ENCODE results near the gene CHMP4A. TPM values are rescaled to one million over a fixed set of nuclear protein-coding genes. Genes with fewer than 3 reads are reported as not detected.
A peak's percentile ranks its signal among the peaks of the same experiment; 100 is the strongest.

Gene CHMP4A
- total RNA-seq, 2 donors from 2014 or later, result 105 to 119 TPM

GRCh38 chr14:24183014-24183481 lies 30.2 kb downstream of the CHMP4A start:
- ATAC-seq (replicated peaks in 1 of 2) (no peak), DNase-seq (no peak)
- H3K36me3 Mint-ChIP-seq (ENCODE audit: insufficient read depth in 2 of 2), result peaks cover 1 to 4% of the 10 kb centered on the region in 2 donors
- no peak overlapping the region for H3K27ac Mint-ChIP-seq
- H3K4me3 Mint-ChIP-seq, result no peak overlapping the region
- no peaks in the 10 kb centered on the region for H3K27me3 Mint-ChIP-seq (ENCODE audit: low read depth)
- H3K9me3 Mint-ChIP-seq, result no peaks in the 10 kb centered on the region
- peaks cover 12% of the 10 kb centered on the region for H3K4me1 Mint-ChIP-seq (ENCODE audit: low read depth)

GRCh38 chr14:24182110-24182882 lies 31.0 kb downstream of the CHMP4A start:
- Mint-ChIP-seq H3K4me3 (no peak overlapping the region), H3K36me3 (ENCODE audit: insufficient read depth in 2 of 2) (peaks cover 1 to 4% of the 10 kb centered on the region in 2 donors), H3K27ac (peak overlapping the region; percentile 7), H3K27me3 (ENCODE audit: low read depth) (no peaks in the 10 kb centered on the region), H3K4me1 (ENCODE audit: low read depth) (peaks cover 4% of the 10 kb centered on the region), H3K9me3 (no peaks in the 10 kb centered on the region)
- DNase-seq, result no peak
- ATAC-seq (replicated peaks in 1 of 2), result no peak

GRCh38 chr14:24181371-24182077 lies 31.8 kb downstream of the CHMP4A start:
- ATAC-seq (replicated peaks in 1 of 2) (peak in 1 of 2 donors; percentile 8), DNase-seq (no peak)
- no peak overlapping the region for H3K4me3 Mint-ChIP-seq
- no peaks in the 10 kb centered on the region for H3K27me3 Mint-ChIP-seq (ENCODE audit: low read depth)
- no peaks in the 10 kb centered on the region for H3K4me1 Mint-ChIP-seq (ENCODE audit: low read depth)
- peaks cover 1 to 4% of the 10 kb centered on the region in 2 donors for H3K36me3 Mint-ChIP-seq (ENCODE audit: insufficient read depth in 2 of 2)
- no peaks in the 10 kb centered on the region for H3K9me3 Mint-ChIP-seq
- H3K27ac Mint-ChIP-seq, result peak overlapping the region; percentile 7

- H3K27me3 Mint-ChIP-seq (ENCODE audit: low read depth), result no peaks in the 10 kb centered on the region
- peaks cover 1 to 4% of the 10 kb centered on the region in 2 donors for H3K36me3 Mint-ChIP-seq (ENCODE audit: insufficient read depth in 2 of 2)
- peak in 1 of 2 donors; percentile 3 for ATAC-seq (replicated peaks in 1 of 2)
- no peaks in the 10 kb centered on the region for H3K9me3 Mint-ChIP-seq
- H3K4me3 Mint-ChIP-seq, result no peak overlapping the region
- H3K4me1 Mint-ChIP-seq (ENCODE audit: low read depth), result no peaks in the 10 kb centered on the region
- H3K27ac Mint-ChIP-seq, result peak overlapping the region; percentile 72
- no peak for DNase-seq
Observed at GRCh38 chr14:24179961-24180796, 33.1 kb downstream of the CHMP4A start.

GRCh38 chr14:24179294-24179960 lies 33.9 kb downstream of the CHMP4A start:
- Mint-ChIP-seq H3K36me3 (ENCODE audit: insufficient read depth in 2 of 2) (peaks cover 1 to 4% of the 10 kb centered on the region in 2 donors), H3K9me3 (no peaks in the 10 kb centered on the region), H3K27ac (no peak overlapping the region)

GRCh38 chr14:24178399-24179178 lies 34.7 kb downstream of the CHMP4A start:
- DNase-seq (no peak), ATAC-seq (replicated peaks in 1 of 2) (no peak)
- Mint-ChIP-seq H3K36me3 (ENCODE audit: insufficient read depth in 2 of 2) (peaks cover 1 to 4% of the 10 kb centered on the region in 2 donors), H3K4me1 (ENCODE audit: low read depth) (no peaks in the 10 kb centered on the region), H3K9me3 (no peaks in the 10 kb centered on the region), H3K27me3 (ENCODE audit: low read depth) (no peaks in the 10 kb centered on the region), H3K27ac (no peak overlapping the region), H3K4me3 (no peak overlapping the region)

More at GRCh38 chr14:24179294-24179960, 33.9 kb downstream of the CHMP4A start:
- Mint-ChIP-seq H3K27me3 (ENCODE audit: low read depth) (no peaks in the 10 kb centered on the region), H3K4me1 (ENCODE audit: low read depth) (no peaks in the 10 kb centered on the region), H3K4me3 (no peak overlapping the region)
- no peak for ATAC-seq (replicated peaks in 1 of 2)
- DNase-seq, result no peak

- no peaks in the 10 kb centered on the region for H3K9me3 Mint-ChIP-seq
- no peaks in the 10 kb centered on the region for H3K4me1 Mint-ChIP-seq (ENCODE audit: low read depth)
- ATAC-seq (replicated peaks in 1 of 2) (no peak), DNase-seq (no peak)
- H3K36me3 Mint-ChIP-seq (ENCODE audit: insufficient read depth in 2 of 2), result peaks cover 1 to 4% of the 10 kb centered on the region in 2 donors
- no peak overlapping the region for H3K4me3 Mint-ChIP-seq
- H3K27me3 Mint-ChIP-seq (ENCODE audit: low read depth), result no peaks in the 10 kb centered on the region
- no peak overlapping the region for H3K27ac Mint-ChIP-seq
Observed at GRCh38 chr14:24177891-24178290, 35.4 kb downstream of the CHMP4A start.

GRCh38 chr14:24177041-24177825 lies 36.1 kb downstream of the CHMP4A start:
- Mint-ChIP-seq H3K9me3 (no peaks in the 10 kb centered on the region), H3K27me3 (ENCODE audit: low read depth) (no peaks in the 10 kb centered on the region), H3K36me3 (ENCODE audit: insufficient read depth in 2 of 2) (peaks cover 0 to 4% of the 10 kb centered on the region in 2 donors), H3K27ac (peak overlapping the region; percentile 49), H3K4me3 (no peak overlapping the region), H3K4me1 (ENCODE audit: low read depth) (no peaks in the 10 kb centered on the region)
- DNase-seq (no peak), ATAC-seq (replicated peaks in 1 of 2) (no peak)

GRCh38 chr14:24176599-24176998 lies 36.7 kb downstream of the CHMP4A start:
- Mint-ChIP-seq H3K4me3 (no peak overlapping the region), H3K27me3 (ENCODE audit: low read depth) (no peaks in the 10 kb centered on the region), H3K4me1 (ENCODE audit: low read depth) (peaks cover 6% of the 10 kb centered on the region), H3K27ac (peak overlapping the region; percentile 49), H3K36me3 (ENCODE audit: insufficient read depth in 2 of 2) (peaks cover 0 to 4% of the 10 kb centered on the region in 2 donors), H3K9me3 (no peaks in the 10 kb centered on the region)
- ATAC-seq (replicated peaks in 1 of 2) (no peak), DNase-seq (no peak)

GRCh38 chr14:24172871-24173281 lies 40.4 kb downstream of the CHMP4A start:
- H3K9me3 Mint-ChIP-seq, result no peaks in the 10 kb centered on the region
- peak overlapping the region; percentile 63 to 91 for H3K4me3 Mint-ChIP-seq
- DNase-seq (no peak), ATAC-seq (replicated peaks in 1 of 2) (no peak)
- H3K27me3 Mint-ChIP-seq (ENCODE audit: low read depth), result no peaks in the 10 kb centered on the region
- peaks cover 7 to 11% of the 10 kb centered on the region in 2 donors for H3K36me3 Mint-ChIP-seq (ENCODE audit: insufficient read depth in 2 of 2)
- peaks cover 25% of the 10 kb centered on the region for H3K4me1 Mint-ChIP-seq (ENCODE audit: low read depth)
- H3K27ac Mint-ChIP-seq, result peak overlapping the region; percentile 91

- no peaks in the 10 kb centered on the region for H3K9me3 Mint-ChIP-seq
- peaks cover 30% of the 10 kb centered on the region for H3K4me1 Mint-ChIP-seq (ENCODE audit: low read depth)
- H3K4me3 Mint-ChIP-seq, result peak overlapping the region; percentile 82 to 91
- no peak for DNase-seq
- no peak for ATAC-seq (replicated peaks in 1 of 2)
- peaks cover 8 to 14% of the 10 kb centered on the region in 2 donors for H3K36me3 Mint-ChIP-seq (ENCODE audit: insufficient read depth in 2 of 2)
- H3K27me3 Mint-ChIP-seq (ENCODE audit: low read depth), result no peaks in the 10 kb centered on the region
- no peak overlapping the region for H3K27ac Mint-ChIP-seq
Observed at GRCh38 chr14:24172261-24172860, 40.9 kb downstream of the CHMP4A start.

Data from activated T-cell treated with anti-CD3 and anti-CD28 coated beads, Interleukin-2, amount 50 U/mL, for 72 hours (primary cell).